ENCODE results near the gene DHRS3. TPM values are rescaled to one million over a fixed set of nuclear protein-coding genes. Genes with fewer than 3 reads are reported as not detected.
A peak's percentile ranks its signal among the peaks of the same experiment; 100 is the strongest.

Gene DHRS3
- total RNA-seq, 1 experiment from 2014 or later: 59.4 TPM

DNA sequence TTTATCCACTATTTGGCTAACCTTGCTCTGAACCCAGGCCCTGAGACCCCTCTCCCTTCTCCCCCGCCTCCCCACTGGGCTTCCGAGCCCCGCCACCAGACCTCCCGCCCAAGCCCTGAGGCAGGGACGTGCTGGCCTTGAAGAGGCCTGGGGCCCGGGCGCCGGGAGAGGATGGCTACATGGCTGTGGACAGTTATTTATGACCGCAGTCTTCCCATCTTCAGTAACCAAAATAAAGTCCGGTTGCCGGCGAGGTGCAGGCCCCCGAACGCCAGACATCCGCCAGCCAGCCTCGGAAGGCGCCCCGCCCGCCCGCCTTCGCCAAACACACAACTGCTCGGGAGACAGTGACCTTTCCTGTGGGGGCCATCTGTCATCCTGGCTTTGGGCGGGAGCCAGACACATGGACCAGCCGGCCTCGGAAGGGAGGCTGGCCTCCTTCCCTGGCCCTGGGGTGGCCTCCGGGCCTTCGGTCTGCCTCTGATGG, 69.0 kb downstream of the DHRS3 start:
- Mint-ChIP-seq H3K9me3 (ENCODE audit: unreplicated experiment) (no peaks in the 10 kb centered on the region), H3K4me3 (ENCODE audit: unreplicated experiment) (no peak overlapping the region), H3K27me3 (ENCODE audit: insufficient read depth, unreplicated experiment) (no peaks in the 10 kb centered on the region), H3K36me3 (ENCODE audit: insufficient read depth, unreplicated experiment) (no peaks in the 10 kb centered on the region), H3K27ac (ENCODE audit: unreplicated experiment) (peak overlapping the region; percentile 90), H3K4me1 (ENCODE audit: low read depth, unreplicated experiment) (peaks cover 7% of the 10 kb centered on the region)
- Histone ChIP-seq H3K4me1 (peaks cover 14% of the 10 kb centered on the region), H3K27me3 (replicated peaks; ENCODE audit: control insufficient read depth, insufficient read depth, low read length) (no peaks in the 10 kb centered on the region), H3K4me3 (ENCODE audit: low read depth, low read length) (no peak overlapping the region), H3K9me3 (no peaks in the 10 kb centered on the region), H3K36me3 (ENCODE audit: control insufficient read depth, insufficient read depth, low read length) (no peaks in the 10 kb centered on the region)
- intact Hi-C loops (cut with micrococcal nuclease; ENCODE audit: unreplicated experiment): no loop called here
- TF ChIP-seq, protein P1, sequence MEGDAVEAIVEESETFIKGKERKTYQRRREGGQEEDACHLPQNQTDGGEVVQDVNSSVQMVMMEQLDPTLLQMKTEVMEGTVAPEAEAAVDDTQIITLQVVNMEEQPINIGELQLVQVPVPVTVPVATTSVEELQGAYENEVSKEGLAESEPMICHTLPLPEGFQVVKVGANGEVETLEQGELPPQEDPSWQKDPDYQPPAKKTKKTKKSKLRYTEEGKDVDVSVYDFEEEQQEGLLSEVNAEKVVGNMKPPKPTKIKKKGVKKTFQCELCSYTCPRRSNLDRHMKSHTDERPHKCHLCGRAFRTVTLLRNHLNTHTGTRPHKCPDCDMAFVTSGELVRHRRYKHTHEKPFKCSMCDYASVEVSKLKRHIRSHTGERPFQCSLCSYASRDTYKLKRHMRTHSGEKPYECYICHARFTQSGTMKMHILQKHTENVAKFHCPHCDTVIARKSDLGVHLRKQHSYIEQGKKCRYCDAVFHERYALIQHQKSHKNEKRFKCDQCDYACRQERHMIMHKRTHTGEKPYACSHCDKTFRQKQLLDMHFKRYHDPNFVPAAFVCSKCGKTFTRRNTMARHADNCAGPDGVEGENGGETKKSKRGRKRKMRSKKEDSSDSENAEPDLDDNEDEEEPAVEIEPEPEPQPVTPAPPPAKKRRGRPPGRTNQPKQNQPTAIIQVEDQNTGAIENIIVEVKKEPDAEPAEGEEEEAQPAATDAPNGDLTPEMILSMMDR (IDR thresholded peaks at IDR 0.05; ENCODE audit: insufficient read depth in 1 of 2, low read depth in 1 of 2, low read length in 1 of 2, severe bottlenecking in 1 of 2, unreplicated experiment in 1 of 2): no peak
- ChIA-PET CTCF (no interaction called here), POLR2A (interaction anchor here (0.6 kb wide), 1 partner anchor 114 kb away, joined by 4 read pairs; no protein-coding TSS in a partner anchor)
- no peak for DNase-seq
- no TSS peak for BruUV-seq (replicated peaks)

DNA sequence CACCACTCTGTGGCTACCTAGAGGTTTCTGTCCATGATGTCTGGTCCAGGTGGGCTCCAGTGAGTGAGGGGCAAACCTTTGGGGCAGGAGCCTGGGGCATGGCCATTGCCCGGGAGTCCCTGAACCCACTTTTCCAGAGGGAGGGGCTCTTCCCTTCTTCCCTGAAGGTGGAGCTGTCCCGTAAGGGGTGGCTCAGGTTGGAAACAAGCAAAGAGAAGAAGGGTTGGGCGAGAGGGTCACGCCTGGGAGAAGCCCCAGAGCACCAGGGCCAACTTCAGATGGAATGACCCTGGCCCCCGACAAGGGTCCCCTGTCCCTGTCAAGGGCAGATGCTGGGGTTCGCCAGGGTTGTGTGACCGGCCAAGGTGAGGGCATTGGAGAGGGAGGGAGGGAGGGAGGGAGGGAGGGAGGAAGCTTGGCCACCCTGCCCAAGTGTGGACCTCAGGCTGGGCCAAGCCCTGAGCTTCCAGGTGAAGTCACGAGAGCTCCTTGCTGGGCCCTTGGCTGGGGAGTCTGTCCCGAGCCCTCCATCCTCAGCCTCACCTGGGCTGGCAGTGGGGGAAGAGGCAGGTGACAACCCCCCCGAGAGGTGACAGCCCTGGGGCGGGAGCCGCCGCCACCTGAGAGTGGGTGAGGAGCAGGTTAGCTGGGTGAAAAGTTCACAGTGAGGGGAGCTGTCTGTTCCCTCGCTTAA, 69.6 kb downstream of the DHRS3 start:
- Histone ChIP-seq H3K4me1 (peaks cover 14% of the 10 kb centered on the region), H3K36me3 (ENCODE audit: control insufficient read depth, insufficient read depth, low read length) (no peaks in the 10 kb centered on the region), H3K4me3 (ENCODE audit: low read depth, low read length) (no peak overlapping the region), H3K9me3 (no peaks in the 10 kb centered on the region), H3K27me3 (replicated peaks; ENCODE audit: control insufficient read depth, insufficient read depth, low read length) (no peaks in the 10 kb centered on the region)
- Mint-ChIP-seq H3K4me1 (ENCODE audit: low read depth, unreplicated experiment) (peaks cover 7% of the 10 kb centered on the region), H3K4me3 (ENCODE audit: unreplicated experiment) (no peak overlapping the region), H3K9me3 (ENCODE audit: unreplicated experiment) (no peaks in the 10 kb centered on the region), H3K27me3 (ENCODE audit: insufficient read depth, unreplicated experiment) (no peaks in the 10 kb centered on the region), H3K36me3 (ENCODE audit: insufficient read depth, unreplicated experiment) (no peaks in the 10 kb centered on the region), H3K27ac (ENCODE audit: unreplicated experiment) (no peak overlapping the region)
- DNase-seq: no peak
- BruUV-seq (replicated peaks): no TSS peak
- ChIA-PET CTCF (no interaction called here), POLR2A (interaction anchor here (0.6 kb wide), 1 partner anchor 113 kb away, joined by 4 read pairs; no protein-coding TSS in a partner anchor)
- TF ChIP-seq, protein P1 (IDR thresholded peaks at IDR 0.05; ENCODE audit: insufficient read depth in 1 of 2, low read depth in 1 of 2, low read length in 1 of 2, severe bottlenecking in 1 of 2, unreplicated experiment in 1 of 2): no peak
- intact Hi-C loops (cut with micrococcal nuclease; ENCODE audit: unreplicated experiment): no loop called here

DNA sequence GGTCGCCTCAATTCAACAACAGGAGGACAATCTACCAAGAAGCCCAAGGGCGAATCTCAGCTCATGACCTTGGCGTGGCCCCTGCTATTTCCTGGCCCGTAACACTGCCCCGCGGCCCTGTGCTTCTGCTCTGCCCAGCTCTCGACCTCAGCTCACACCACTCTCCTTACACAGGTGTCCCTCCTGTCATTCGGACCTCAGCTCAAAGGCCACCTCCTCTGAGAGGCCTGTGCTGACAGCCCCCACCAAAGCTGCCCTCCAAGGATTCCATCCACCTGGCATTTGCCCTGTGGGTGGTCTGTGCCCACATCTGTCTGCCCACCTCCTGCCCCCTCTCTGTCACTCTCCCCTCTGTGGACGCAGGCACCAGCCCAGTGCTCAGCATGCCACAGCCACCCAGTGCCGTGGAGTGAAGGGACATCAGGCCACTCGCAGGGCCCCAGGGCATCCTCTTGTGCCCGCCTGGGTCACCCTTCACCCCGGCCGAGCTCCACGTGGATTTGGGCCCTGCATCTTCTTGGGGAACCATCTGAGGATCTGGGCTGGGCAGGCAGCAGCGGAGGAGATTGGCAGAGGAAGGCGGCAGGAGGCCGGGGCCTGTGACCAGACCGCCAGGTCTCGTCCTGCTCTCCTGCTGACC, 70.3 kb downstream of the DHRS3 start:
- H3K36me3 Mint-ChIP-seq (ENCODE audit: insufficient read depth, unreplicated experiment): no peaks in the 10 kb centered on the region
- no peaks in the 10 kb centered on the region for H3K36me3 ChIP-seq (ENCODE audit: control insufficient read depth, insufficient read depth, low read length)
- ChIA-PET CTCF (no interaction called here), POLR2A (no interaction called here)
- no peaks in the 10 kb centered on the region for H3K27me3 ChIP-seq (replicated peaks; ENCODE audit: control insufficient read depth, insufficient read depth, low read length)
- H3K4me1 ChIP-seq: peaks cover 14% of the 10 kb centered on the region
- TF ChIP-seq, protein P1 (IDR thresholded peaks at IDR 0.05; ENCODE audit: insufficient read depth in 1 of 2, low read depth in 1 of 2, low read length in 1 of 2, severe bottlenecking in 1 of 2, unreplicated experiment in 1 of 2): no peak
- intact Hi-C loops (cut with micrococcal nuclease; ENCODE audit: unreplicated experiment): no loop called here
- H3K4me1 Mint-ChIP-seq (ENCODE audit: low read depth, unreplicated experiment): peaks cover 7% of the 10 kb centered on the region
- H3K9me3 Mint-ChIP-seq (ENCODE audit: unreplicated experiment): no peaks in the 10 kb centered on the region
- no peaks in the 10 kb centered on the region for H3K9me3 ChIP-seq
- no peak for DNase-seq
- no TSS peak for BruUV-seq (replicated peaks)
- H3K4me3 Mint-ChIP-seq (ENCODE audit: unreplicated experiment): no peak overlapping the region
- no peak overlapping the region for H3K27ac Mint-ChIP-seq (ENCODE audit: unreplicated experiment)
- H3K27me3 Mint-ChIP-seq (ENCODE audit: insufficient read depth, unreplicated experiment): no peaks in the 10 kb centered on the region
- H3K4me3 ChIP-seq (ENCODE audit: low read depth, low read length): no peak overlapping the region

Data from Caco-2 (cell line).